ENCODE data around the gene NOB1. TPM values are rescaled to one million over a fixed set of nuclear protein-coding genes. Genes with fewer than 3 reads are reported as not detected.

The NOB1 gene
- total and polyA plus RNA-seq, 3 experiments from 2014 or later = 43.5 to 137 (median 129) TPM

DNA sequence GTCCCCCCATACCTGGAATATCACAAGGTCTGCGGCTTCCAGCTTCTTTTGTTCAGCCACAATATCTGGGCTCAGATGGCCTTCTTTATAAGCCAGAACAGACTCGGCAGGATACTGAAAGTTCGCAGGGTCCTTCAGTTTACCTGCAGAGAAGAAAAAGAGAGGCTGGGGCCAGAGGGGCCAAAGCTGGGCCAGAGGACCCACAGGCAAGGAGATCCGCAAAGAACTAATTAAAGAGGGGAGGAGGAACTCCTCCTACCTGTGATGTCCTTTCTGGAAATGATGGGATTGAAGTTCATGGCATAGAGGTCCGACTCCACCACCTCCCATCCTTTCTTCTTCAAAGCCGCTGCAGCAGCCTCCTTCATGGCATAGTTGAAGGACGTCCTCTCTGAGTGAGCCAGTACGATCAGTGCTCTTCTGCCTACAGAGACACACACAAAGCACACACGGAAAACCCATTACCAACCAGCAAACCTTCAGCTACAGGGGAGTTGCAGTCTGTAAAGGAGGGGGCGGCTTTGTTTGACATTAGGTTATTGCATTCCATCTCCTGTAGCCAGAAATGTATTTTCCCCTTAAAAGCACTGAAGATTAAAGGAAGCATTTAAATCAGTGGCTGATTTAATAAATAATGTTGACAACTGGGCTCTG lies 36.5 kb downstream of the NOB1 start:
- Mint-ChIP-seq H3K27ac (no peak overlapping the region), H3K36me3 (peaks cover 0 to 4% (median 0%) of the 10 kb centered on the region in 3 donors), H3K4me1 (no peaks in the 10 kb centered on the region), H3K9me3 (no peaks in the 10 kb centered on the region), H3K4me3 (no peak overlapping the region), H3K27me3 (no peaks in the 10 kb centered on the region)
- ChIA-PET CTCF (interaction anchor here (0.7 to 0.9 kb wide), 2 partner anchors 36 to 1907 kb away, joined by 3 to 4 read pairs; partner anchors contain the start of gene NOB1), POLR2A (no interaction called here)
- Histone ChIP-seq H3K36me3 (ENCODE audit: insufficient read depth, low read length) (no peaks in the 10 kb centered on the region), H3K9me3 (ENCODE audit: low read length) (no peaks in the 10 kb centered on the region), H3K4me3 (ENCODE audit: low read length) (no peak overlapping the region), H3K27ac (ENCODE audit: low read depth, low read length) (no peak overlapping the region), H3K4me1 (ENCODE audit: insufficient read depth, low read length) (no peaks in the 10 kb centered on the region), H3K27me3 (ENCODE audit: insufficient read depth, low read length, poor library complexity, severe bottlenecking) (no peaks in the 10 kb centered on the region)
- DNase-seq = no peak

DNA sequence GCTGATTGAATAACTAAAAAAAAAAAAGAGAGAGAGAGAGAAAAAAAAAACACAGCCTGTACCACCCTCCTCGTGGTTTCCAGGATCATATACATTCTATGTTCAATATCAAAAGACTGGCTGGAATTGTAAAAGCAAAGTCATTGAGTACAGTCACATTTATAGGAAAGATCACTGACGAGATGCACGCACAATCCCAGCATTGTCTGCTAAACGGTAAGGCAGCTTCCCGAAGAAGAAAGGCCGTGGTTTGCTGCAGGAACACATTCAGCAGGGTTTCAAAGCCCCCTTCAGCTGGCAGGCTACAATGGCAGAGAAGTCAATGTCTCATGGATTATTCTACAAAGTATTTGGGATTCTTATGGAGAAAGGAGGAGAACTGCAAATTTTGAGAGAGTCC lies 37.7 kb downstream of the NOB1 start:
- H3K27ac Mint-ChIP-seq = no peak overlapping the region

DNA sequence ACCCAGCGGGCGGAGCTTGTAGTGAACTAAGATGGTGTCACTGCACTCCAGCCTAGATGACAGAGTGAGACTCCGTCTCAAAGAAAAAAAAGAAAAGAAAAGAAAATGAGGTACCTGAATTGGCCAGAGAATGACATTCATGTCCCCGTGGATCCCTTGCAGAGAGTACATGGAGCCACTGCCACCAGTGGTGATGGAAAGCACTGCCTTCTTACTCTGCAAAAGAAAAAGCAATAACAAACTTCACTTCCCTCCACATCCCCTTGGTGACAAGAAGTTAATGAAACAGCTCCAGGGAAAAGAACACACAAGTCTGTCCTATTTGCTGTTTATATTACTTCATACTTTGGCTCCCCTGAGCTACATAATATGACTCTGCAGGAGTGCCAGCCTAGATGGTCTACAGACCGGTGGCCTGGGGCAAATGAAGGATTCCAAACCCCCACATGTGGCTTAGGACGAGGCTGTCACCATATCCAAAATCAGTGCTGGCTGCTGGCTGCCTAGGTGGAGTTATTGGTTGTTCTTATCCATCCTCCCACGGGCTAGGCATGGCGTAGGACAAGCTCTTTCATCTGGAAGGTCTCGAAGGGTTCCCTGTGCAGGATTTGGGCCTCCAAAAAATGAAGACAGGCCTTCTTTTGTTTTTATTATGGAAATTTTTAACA lies 41.7 kb downstream of the NOB1 start:
- ChIA-PET POLR2A (no interaction called here), CTCF (interaction anchor here (8.6 kb wide), 1 partner anchor 41 kb away, joined by 96 read pairs; the partner anchor contains the start of gene NOB1)
- no peak for DNase-seq
- no peaks in the 10 kb centered on the region for H3K9me3 Mint-ChIP-seq
- H3K4me1 Mint-ChIP-seq = peaks cover 0 to 6% (median 5%) of the 10 kb centered on the region in 3 donors
- peak overlapping the region in 1 of 8 donors; percentile 17 for H3K27ac Mint-ChIP-seq
- no peak overlapping the region for H3K4me3 ChIP-seq (ENCODE audit: low read length)
- H3K4me1 ChIP-seq (ENCODE audit: insufficient read depth, low read length) = no peaks in the 10 kb centered on the region
- no peaks in the 10 kb centered on the region for H3K27me3 ChIP-seq (ENCODE audit: insufficient read depth, low read length, poor library complexity, severe bottlenecking)
- no peaks in the 10 kb centered on the region for H3K9me3 ChIP-seq (ENCODE audit: low read length)
- no peaks in the 10 kb centered on the region for H3K36me3 ChIP-seq (ENCODE audit: insufficient read depth, low read length)
- no peak overlapping the region for H3K27ac ChIP-seq (ENCODE audit: low read depth, low read length)
- H3K36me3 Mint-ChIP-seq = peaks cover 0 to 7% (median 6%) of the 10 kb centered on the region in 3 donors
- H3K27me3 Mint-ChIP-seq = no peaks in the 10 kb centered on the region
- no peak overlapping the region for H3K4me3 Mint-ChIP-seq

More for the DNA sequence above, 37.7 kb downstream of the NOB1 start:
- Mint-ChIP-seq H3K9me3 (no peaks in the 10 kb centered on the region), H3K36me3 (peaks cover 0 to 4% (median 4%) of the 10 kb centered on the region in 3 donors), H3K27me3 (no peaks in the 10 kb centered on the region), H3K4me3 (no peak overlapping the region), H3K4me1 (no peaks in the 10 kb centered on the region)
- no peaks in the 10 kb centered on the region for H3K9me3 ChIP-seq (ENCODE audit: low read length)
- H3K4me1 ChIP-seq (ENCODE audit: insufficient read depth, low read length) = no peaks in the 10 kb centered on the region
- H3K36me3 ChIP-seq (ENCODE audit: insufficient read depth, low read length) = no peaks in the 10 kb centered on the region
- POLR2A ChIA-PET = no interaction called here
- H3K4me3 ChIP-seq (ENCODE audit: low read length) = no peak overlapping the region
- DNase-seq = no peak
- H3K27me3 ChIP-seq (ENCODE audit: insufficient read depth, low read length, poor library complexity, severe bottlenecking) = no peaks in the 10 kb centered on the region
- no peak overlapping the region for H3K27ac ChIP-seq (ENCODE audit: low read depth, low read length)
- CTCF ChIA-PET = no interaction called here

DNA sequence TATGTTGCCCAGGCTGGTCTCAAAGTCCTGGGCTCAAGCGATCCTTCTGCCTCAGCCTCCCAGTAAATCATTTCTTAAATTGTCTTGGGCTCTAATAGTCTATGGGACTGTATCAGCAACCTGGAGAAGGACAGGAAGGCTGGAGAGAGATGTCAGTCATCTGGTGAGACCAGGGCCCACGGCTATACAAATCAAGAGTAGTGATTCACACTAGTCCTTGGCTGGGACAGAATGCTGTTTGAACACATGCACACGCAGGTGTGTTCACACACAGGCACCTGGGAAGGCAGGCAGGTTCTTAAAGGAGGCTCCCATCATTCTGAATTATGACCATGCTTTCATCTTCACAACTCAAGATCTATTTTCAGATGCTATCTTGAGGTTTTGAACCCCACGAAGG lies 42.4 kb downstream of the NOB1 start:
- no peak overlapping the region for H3K27ac ChIP-seq (ENCODE audit: low read depth, low read length)
- Mint-ChIP-seq H3K27me3 (no peaks in the 10 kb centered on the region), H3K9me3 (no peaks in the 10 kb centered on the region), H3K36me3 (peaks cover 0 to 11% (median 5%) of the 10 kb centered on the region in 3 donors), H3K4me1 (peaks cover 0 to 6% (median 5%) of the 10 kb centered on the region in 3 donors), H3K4me3 (no peak overlapping the region), H3K27ac (no peak overlapping the region)
- no peak overlapping the region for H3K4me3 ChIP-seq (ENCODE audit: low read length)
- H3K4me1 ChIP-seq (ENCODE audit: insufficient read depth, low read length) = no peaks in the 10 kb centered on the region
- no peaks in the 10 kb centered on the region for H3K27me3 ChIP-seq (ENCODE audit: insufficient read depth, low read length, poor library complexity, severe bottlenecking)
- no peaks in the 10 kb centered on the region for H3K36me3 ChIP-seq (ENCODE audit: insufficient read depth, low read length)
- no peak for DNase-seq
- no peaks in the 10 kb centered on the region for H3K9me3 ChIP-seq (ENCODE audit: low read length)
- ChIA-PET CTCF (interaction anchor here (3.7 to 8.6 kb wide), 2 partner anchors 14 to 42 kb away, joined by 16 to 96 read pairs; partner anchors contain the start of genes NOB1 and NQO1), POLR2A (no interaction called here)

DNA sequence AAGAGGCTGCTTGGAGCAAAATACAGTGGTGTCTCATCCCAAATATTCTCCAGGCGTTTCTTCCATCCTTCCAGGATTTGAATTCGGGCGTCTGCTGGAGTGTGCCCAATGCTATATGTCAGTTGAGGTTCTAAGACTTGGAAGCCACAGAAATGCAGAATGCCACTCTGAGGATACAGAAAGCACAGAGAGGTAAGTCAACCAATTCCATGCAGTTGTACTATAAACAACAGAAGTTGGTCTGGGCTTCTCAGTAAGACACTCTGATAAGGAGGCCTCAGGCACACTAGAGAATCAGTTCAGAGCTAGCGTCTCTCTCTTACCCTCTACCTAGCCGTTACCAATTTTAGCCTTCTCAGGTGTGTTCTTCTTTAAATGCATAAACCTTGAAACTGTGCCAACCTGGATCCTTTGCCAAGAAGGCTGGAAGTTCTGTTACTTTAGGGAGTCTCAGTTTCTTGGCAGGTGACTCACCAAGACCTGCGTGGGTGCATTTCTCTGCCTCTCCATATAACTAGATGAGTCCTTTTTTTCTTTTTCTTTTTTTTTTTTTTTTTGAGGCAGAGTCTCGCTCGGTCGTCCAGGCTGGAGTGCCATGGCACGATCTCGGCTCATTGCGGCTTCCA lies 43.5 kb downstream of the NOB1 start:
- no peak overlapping the region for H3K27ac Mint-ChIP-seq
- H3K36me3 Mint-ChIP-seq = peaks cover 0 to 11% (median 2%) of the 10 kb centered on the region in 3 donors
- H3K9me3 Mint-ChIP-seq = no peaks in the 10 kb centered on the region
- Histone ChIP-seq H3K4me3 (ENCODE audit: low read length) (no peak overlapping the region), H3K9me3 (ENCODE audit: low read length) (no peaks in the 10 kb centered on the region), H3K36me3 (ENCODE audit: insufficient read depth, low read length) (no peaks in the 10 kb centered on the region), H3K27me3 (ENCODE audit: insufficient read depth, low read length, poor library complexity, severe bottlenecking) (no peaks in the 10 kb centered on the region), H3K4me1 (ENCODE audit: insufficient read depth, low read length) (no peaks in the 10 kb centered on the region), H3K27ac (ENCODE audit: low read depth, low read length) (no peak overlapping the region)
- H3K4me3 Mint-ChIP-seq = no peak overlapping the region
- DNase-seq = no peak
- peaks cover 0 to 6% (median 5%) of the 10 kb centered on the region in 3 donors for H3K4me1 Mint-ChIP-seq
- POLR2A ChIA-PET = no interaction called here
- CTCF ChIA-PET = interaction anchor here (1.1 to 8.6 kb wide), 4 partner anchors 12 to 58 kb away, joined by 3 to 96 read pairs (median 10); partner anchors contain the start of genes NOB1 and NQO1
- no peaks in the 10 kb centered on the region for H3K27me3 Mint-ChIP-seq

DNA sequence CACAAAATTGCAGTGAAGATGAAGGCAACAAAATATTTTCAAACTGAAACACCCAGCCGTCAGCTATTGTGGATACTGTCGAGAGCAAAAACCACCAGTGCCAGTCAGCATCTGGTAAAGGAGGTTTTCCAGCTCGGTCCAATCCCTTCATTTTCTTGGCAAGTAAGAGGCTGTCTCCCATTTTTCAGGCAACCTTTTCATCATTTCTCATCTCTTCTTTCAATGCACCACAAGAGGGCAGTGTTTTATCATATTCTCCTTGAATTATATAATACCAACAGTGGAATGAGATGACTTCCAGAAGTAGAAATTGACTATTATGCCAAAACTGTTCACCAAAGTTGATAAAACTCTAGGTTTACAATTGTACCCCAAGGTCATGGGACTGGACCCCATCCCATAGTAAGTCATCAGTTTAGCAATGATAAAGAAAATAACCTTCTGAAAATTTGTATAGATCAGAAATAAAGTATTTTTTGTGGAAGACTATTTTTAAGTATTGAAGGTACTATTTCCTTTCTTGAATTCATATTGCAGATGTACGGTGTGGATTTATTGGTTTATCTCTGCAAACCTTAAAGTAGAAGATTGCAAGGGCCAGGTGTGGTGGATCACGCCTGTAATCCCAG lies 45.2 kb downstream of the NOB1 start:
- Mint-ChIP-seq H3K27ac (peak overlapping the region in 5 of 8 donors; percentile 0 to 79 (median 31)), H3K4me1 (peaks cover 0 to 6% (median 5%) of the 10 kb centered on the region in 3 donors), H3K4me3 (no peak overlapping the region), H3K36me3 (peaks cover 0 to 14% (median 2%) of the 10 kb centered on the region in 3 donors), H3K27me3 (no peaks in the 10 kb centered on the region), H3K9me3 (no peaks in the 10 kb centered on the region)
- POLR2A ChIA-PET = interaction anchor here (0.6 to 1.5 kb wide), 2 partner anchors 45 to 418 kb away, joined by 3 to 5 read pairs; partner anchors contain the start of gene NOB1
- no peaks in the 10 kb centered on the region for H3K27me3 ChIP-seq (ENCODE audit: insufficient read depth, low read length, poor library complexity, severe bottlenecking)
- no peak overlapping the region for H3K27ac ChIP-seq (ENCODE audit: low read depth, low read length)
- peak in 2 of 5 donors; percentile 44 to 58 for DNase-seq
- H3K4me3 ChIP-seq (ENCODE audit: low read length) = no peak overlapping the region
- CTCF ChIA-PET = interaction anchor here (0.8 to 8.6 kb wide), 14 partner anchors 10 to 73 kb away, joined by 3 to 96 read pairs (median 4); partner anchors contain the start of genes NOB1 and NQO1
- no peaks in the 10 kb centered on the region for H3K4me1 ChIP-seq (ENCODE audit: insufficient read depth, low read length)
- no peaks in the 10 kb centered on the region for H3K36me3 ChIP-seq (ENCODE audit: insufficient read depth, low read length)
- no peaks in the 10 kb centered on the region for H3K9me3 ChIP-seq (ENCODE audit: low read length)

DNA sequence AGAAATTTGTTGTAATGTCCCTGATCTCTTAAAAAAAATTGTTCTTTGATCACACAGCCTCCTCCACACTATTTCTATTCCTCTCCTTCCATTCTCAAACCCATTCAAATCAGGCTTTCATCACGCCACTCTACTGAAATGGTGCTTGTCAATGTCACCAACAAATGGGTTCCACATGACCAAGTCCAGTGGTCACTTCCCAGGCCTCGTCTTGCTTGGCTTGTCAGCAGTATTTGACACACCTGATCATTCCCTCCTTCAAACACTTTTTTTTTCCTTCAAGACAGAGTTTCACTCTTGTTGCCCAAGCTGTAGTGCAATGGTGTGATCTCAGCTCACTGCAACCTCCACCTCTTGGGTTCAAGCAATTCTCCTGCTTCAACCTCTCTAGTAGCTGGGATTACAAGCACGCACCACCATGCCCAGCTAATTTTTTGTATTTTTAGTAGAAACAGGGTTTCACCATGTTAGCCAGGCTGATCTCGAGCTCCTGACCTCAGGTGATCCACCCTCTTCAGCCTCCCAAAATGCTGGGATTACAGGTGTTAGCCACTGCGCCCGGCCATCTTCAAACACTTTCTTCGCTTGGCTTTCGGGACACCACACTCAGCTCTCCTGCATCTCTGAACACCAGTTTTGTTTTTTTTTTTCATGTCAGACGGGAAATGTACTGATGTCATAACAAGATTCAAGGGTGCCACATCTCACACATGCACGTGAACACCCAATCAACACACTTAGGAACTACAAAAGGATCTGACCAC lies 46.6 kb downstream of the NOB1 start:
- Histone ChIP-seq H3K27ac (ENCODE audit: low read depth, low read length) (no peak overlapping the region), H3K9me3 (ENCODE audit: low read length) (no peaks in the 10 kb centered on the region), H3K4me1 (ENCODE audit: insufficient read depth, low read length) (no peaks in the 10 kb centered on the region), H3K36me3 (ENCODE audit: insufficient read depth, low read length) (no peaks in the 10 kb centered on the region), H3K27me3 (ENCODE audit: insufficient read depth, low read length, poor library complexity, severe bottlenecking) (no peaks in the 10 kb centered on the region), H3K4me3 (ENCODE audit: low read length) (no peak overlapping the region)
- Mint-ChIP-seq H3K9me3 (no peaks in the 10 kb centered on the region), H3K27me3 (no peaks in the 10 kb centered on the region), H3K36me3 (peaks cover 0 to 22% (median 2%) of the 10 kb centered on the region in 3 donors), H3K4me1 (peaks cover 0 to 6% (median 5%) of the 10 kb centered on the region in 3 donors), H3K4me3 (no peak overlapping the region), H3K27ac (peak overlapping the region in 5 of 8 donors; percentile 13 to 52 (median 37))
- ChIA-PET CTCF (interaction anchor here (1.1 to 8.6 kb wide), 9 partner anchors 18 to 222 kb away, joined by 3 to 96 read pairs (median 4); partner anchors contain the start of genes NOB1 and NQO1), POLR2A (no interaction called here)
- no peak for DNase-seq
